Measurements from ENCODE around the gene PDXK. TPM values are rescaled to one million over a fixed set of nuclear protein-coding genes. Genes with fewer than 3 reads are reported as not detected.

The PDXK gene
- polyA plus RNA-seq, 3 donors, result 67.8 to 104 (median 70.2) TPM

DNA sequence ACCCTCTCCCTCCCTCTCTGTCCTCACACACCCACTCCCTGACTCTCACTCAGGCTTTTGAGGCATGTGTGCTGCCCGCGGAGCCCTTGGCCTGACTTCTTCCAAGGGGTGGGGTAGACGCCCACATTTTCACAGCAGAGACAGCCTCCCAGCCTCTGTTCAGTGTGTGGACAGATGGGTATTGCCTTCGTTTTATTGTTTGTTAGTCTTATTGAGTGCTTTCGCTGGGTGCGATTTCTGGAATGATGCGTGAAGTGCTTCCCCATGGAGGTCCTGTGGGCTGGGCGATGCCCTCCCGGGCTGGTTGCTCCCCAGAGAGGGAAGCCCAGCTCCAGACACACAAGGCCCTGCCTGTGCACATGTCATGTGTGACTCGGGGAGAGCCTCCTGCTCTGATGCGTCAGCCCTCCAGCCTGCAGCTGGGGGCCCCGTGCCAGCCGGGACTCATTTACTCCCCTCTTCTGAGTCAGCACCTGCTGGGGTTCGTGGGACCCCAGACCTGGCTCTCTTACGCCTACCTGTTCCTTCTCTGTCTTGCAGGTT is 14.7 kb downstream of the PDXK start:
- no peak for DNase-seq (ENCODE audit: extremely low read depth in 1 of 11, low read depth in 9 of 11, low spot score in 4 of 11)

DNA sequence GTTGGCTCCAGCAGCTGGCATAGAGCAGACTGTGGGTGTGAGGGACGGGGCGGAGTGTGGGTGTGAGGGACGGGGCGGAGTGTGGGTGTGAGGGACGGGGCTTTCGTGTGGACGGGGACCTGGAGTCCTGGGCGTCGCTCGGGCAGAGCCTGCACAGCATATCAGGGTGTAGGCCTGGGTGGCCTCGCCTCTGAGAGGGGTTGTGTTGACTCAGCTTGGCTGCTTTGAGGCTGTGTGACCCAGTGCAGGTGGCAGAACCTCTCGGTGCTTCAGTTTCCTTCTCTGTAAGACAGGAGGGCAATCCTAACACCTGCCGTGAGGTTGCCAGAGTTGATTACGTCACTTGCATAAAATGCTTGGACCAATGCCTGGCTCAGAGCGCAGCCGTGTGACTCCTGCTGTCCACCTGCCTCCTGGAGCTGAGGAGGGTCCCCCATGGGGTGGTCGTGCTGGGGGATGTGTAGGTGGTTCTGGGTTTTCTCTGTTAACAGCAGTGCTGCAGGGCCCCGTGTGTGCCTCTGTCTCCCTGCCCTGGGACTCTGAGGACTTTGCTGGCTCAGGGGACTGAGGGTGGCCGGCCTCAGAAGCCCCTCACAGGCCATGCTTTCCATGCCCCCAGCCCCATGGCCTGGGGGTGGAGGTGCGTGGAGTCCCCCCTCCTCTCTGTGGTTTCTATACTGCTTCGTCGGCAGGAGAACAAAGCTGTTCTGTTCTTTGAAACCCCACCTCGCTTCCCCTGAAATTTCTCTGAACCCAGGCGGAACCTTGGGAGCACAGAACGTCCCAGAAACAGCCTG is 15.4 kb downstream of the PDXK start:
- DNase-seq (ENCODE audit: extremely low read depth in 1 of 11, low read depth in 9 of 11, low spot score in 4 of 11), result no peak

DNA sequence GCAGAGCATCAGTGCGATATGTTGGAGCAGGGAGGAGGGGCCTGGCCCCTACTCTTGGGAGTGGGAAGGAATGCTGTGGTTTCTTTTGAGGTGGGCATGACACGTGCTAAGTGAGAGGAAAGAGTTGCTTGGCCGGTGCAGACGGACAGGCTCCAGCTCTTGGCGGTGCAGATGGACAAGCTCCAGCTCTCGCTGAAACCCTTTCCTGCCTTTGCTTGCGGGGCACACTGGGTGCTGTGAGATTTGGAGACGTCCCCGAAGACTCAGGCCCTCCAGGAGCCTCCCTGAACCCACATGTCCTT is 15.9 kb downstream of the PDXK start:
- DNase-seq (ENCODE audit: extremely low read depth in 1 of 11, low read depth in 9 of 11, low spot score in 4 of 11), result no peak

DNA sequence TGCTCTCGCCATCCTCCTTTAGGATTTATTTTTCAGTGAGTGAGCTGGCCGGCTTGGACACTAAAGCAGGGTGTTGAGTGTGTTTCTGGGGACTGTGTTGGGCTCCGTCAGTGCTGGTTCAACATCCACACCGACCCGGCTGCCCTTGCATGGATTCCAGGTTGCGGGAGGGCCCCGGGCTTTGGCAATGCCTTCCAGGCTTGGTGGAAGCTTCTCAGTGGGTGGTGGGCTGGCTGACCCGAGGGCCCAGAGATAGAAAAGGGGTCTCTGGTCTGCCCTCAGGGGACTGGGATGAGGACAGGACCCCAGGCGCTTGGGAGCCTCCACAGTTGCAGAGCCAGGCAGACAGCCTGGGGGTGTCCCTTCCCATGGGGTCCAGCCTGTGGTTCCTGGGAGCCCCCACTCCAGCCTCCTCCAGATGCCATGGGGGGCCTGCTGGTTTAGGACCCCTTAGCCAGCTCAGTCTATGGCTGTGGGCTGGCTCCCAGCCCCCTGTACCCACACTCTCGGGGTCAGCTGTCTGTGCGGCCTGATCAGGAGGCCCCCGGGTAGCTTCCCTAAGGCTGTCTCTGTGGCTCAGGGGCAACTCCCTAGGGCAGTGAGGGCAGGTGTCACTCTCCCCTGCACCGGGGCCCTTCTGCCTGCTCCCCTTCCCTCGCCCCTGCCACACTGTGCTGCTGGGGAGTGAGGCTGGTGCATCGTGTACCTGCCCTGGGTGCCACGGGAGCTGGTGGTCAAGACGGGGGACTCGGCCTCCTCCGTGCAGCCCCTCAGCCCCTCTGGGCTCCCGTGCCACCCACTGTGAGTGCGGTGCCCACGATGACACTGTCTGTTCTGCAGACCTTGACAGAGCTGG is 16.5 kb downstream of the PDXK start:
- no peak for DNase-seq (ENCODE audit: extremely low read depth in 1 of 11, low read depth in 9 of 11, low spot score in 4 of 11)

DNA sequence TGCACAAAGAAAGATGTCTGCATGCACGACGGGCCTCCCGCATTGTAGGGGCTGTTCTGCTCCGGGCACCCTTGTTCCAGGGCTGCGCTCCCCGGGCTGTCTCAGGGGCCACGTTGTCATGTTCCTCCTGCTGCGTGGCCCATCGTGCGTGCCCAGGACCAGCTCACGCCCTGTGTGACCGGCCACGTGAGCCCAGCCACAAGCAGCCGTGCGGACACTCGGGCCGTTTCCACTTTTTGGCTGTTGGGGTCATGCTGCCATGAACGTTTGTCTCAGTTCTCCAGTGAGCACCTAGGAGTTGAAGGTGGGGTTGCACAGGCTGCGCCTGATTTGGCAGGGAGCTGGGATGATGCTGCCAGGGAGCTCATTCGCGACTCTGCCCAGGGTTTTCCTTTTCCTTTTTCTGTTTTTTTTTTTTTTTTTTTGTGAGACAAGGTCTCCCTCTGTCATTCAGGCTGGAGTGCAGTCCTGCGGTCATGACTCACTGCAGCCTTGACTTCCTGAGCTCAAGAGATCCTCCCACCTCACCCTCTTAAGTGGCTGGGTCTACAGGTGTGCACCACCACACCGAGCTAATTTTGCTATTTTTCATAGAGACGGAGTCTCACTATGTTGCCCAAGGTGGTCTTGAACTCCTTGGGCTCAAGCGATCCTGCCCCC is 17.4 kb downstream of the PDXK start:
- DNase-seq (ENCODE audit: extremely low read depth in 1 of 11, low read depth in 9 of 11, low spot score in 4 of 11), result no peak

DNA sequence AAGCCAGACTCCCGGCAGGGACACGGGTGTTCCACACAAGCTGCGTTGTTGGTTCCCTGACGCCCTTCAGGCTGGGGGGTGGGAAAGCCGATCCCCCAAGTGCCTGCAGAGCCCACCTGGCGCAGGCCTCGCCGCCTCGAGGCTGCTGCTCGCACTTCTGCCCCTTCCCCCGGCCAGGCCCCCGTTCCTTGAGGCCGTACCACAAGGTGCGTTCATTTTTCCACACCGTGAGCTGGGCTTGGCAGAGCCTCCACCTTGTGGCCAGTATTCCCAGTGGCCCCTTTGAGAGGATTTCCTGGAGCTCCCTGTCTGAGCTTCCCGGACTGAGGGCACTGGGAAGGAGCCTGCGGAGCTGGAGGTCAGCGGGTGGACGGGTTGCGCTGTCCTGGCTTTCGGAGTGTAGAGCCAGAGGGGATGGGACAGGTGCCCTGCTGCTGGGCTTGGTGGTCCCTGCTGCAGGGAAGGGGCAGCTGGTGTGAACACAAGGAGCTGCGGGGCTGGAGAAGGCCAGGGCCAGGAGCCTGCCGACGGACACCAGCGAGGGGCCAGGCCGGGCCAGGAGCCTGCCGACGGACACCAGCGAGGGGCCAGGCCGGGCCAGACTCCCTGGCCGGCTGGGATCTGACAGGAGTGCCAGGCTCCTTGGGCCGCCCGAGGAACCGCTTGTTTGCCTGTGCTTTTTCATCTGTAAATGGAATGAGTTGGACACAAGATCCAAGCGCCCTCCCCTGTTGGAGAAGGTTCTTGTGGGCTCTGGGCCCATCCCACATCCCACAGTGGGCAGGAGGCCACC is 18.4 kb downstream of the PDXK start:
- DNase-seq (ENCODE audit: extremely low read depth in 1 of 11, low read depth in 9 of 11, low spot score in 4 of 11), result no peak

DNA sequence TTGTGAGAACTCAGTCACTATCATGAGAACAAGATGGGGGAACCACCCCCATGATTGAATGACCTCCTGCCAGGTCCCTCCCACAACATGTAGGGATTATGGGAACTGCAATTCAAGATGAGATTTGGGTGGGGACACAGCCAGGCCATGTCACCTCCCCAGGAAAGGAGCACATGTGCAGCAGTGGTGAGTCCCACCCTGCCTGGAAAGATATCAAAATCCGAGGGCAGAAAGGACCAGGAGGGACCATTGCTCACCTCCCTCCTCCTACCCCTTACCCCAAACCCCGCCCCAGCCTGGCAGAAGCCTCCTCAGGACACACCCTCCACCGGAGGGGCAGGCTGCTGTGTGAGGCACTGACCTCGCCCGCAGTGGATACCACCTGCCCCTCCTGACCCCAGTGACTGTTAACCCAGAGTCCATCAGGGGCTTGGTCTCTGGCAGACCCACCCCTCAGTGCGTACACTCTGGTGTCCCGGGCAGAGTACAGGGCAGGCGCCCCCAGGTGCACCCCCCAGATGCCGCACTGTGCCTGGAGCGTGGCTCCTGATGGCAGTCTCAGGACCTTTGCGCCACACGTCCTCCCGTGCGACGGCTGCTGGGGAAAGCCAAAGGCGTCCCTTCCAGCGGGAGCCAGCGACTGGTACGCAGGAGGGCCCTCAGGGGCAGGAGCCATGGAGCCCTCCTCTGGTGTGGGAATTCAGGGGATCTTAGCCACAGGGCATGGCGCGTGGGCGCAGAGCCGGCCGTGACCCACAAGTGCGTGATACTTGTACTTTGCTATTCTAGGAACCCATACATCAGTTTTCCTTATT is 20.9 kb downstream of the PDXK start:
- no peak for DNase-seq (ENCODE audit: extremely low read depth in 1 of 11, low read depth in 9 of 11, low spot score in 4 of 11)

DNA sequence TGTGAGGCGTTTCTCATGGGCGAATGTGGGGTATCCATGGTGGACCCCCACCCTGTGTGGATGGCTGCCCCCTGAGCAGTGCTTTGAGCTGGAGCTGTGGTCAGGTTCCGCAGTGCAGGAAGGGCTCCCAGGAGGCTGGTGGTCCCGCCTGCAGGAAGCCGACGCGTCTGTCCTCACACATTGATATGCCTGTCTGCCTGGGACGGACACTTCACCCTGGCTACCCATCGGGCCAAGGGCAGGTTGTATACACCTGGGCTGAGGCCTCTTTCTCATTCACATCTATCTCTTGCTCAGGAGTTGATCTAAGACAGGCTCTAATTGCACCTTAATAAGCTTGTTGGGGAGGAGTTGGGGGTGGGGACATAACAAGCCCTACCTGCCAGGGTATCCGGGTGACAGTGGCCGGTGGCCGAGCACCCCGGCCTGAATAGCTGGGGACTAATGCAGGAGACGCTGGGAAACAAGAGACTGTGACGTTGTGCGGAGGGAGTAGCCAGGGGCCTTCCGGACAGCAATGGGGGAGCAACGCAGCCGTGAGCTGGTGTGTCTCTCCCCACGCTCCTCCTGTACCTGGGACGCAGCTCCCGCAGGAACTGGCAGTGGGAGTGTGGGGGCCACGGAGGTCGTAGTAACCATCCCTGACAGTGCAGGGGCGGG is 21.7 kb downstream of the PDXK start:
- peak in 5 of 11 donors; percentile 62 to 88 (median 79) for DNase-seq (ENCODE audit: extremely low read depth in 1 of 11, low read depth in 9 of 11, low spot score in 4 of 11)

DNA sequence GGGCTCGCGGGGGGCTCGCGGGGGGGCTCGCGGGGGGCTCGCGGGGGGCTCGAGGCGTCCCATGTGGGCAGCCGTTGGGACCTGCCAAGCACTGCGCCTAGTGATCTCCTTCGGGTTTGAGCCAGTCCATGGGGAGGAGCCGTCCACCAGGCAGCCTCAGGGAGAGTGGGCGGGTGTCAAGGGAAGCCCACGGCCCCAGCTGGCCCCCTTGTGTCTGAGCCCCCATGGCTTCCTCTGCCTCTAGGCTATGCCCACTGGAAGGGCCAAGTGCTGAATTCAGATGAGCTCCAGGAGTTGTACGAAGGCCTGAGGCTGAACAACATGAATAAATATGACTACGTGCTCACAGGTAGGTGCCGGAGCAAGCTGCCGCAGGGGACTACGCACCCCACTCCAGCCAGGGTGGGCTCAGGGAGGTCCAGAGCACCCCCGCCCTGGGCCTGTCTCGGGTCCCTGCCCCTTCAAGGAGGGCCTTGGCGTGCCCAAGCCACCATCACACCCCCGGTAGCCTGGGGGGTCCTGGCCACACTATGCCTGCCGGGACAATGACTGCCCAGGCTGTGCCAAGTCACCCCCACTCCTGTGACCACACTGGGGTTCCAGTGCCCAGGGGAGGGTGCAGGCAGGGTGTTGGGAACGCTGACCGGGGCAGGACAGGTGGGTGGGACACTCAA is 22.6 kb downstream of the PDXK start:
- no peak for DNase-seq (ENCODE audit: extremely low read depth in 1 of 11, low read depth in 9 of 11, low spot score in 4 of 11)

DNA sequence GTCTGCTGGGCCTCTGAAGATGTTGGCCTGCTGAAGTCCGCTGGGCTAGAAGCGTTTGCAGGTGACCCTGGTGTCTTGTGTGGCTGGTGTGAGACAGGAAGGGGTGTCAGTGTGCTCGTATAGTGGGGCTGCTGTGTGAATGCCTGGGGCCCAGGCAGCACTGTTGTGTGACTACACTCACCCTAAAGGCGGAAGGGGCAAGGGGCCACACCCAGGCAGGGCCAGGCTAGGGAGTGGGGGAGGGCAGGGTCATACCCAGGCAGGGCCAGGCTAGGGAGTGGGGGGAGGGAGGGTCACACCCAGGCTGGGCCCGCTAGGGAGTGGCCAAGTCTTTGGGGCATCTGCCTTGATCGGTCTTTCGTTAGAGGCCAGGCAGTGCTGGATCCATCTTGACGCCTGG is 25.0 kb downstream of the PDXK start:
- DNase-seq (ENCODE audit: extremely low read depth in 1 of 11, low read depth in 9 of 11, low spot score in 4 of 11), result no peak

DNA sequence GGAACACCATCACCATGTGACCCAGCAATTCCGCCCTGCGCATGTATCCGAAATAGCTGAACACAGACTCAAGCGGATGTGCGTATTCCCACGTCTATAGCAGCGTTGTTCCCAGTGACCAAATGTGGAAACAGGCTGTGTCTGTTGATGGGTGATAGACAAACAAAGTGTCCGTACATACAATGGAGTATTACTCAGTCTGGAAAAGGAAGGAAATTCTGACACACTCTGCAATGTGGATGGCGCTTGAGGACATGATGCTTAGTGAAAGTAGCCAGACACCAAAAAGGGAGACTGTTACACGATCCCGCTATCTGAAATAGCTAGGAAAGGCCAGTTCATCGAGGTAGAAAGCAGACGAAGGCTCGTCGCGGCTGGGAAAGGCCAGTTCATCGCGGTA is 25.8 kb downstream of the PDXK start:
- DNase-seq (ENCODE audit: extremely low read depth in 1 of 11, low read depth in 9 of 11, low spot score in 4 of 11), result no peak

DNA sequence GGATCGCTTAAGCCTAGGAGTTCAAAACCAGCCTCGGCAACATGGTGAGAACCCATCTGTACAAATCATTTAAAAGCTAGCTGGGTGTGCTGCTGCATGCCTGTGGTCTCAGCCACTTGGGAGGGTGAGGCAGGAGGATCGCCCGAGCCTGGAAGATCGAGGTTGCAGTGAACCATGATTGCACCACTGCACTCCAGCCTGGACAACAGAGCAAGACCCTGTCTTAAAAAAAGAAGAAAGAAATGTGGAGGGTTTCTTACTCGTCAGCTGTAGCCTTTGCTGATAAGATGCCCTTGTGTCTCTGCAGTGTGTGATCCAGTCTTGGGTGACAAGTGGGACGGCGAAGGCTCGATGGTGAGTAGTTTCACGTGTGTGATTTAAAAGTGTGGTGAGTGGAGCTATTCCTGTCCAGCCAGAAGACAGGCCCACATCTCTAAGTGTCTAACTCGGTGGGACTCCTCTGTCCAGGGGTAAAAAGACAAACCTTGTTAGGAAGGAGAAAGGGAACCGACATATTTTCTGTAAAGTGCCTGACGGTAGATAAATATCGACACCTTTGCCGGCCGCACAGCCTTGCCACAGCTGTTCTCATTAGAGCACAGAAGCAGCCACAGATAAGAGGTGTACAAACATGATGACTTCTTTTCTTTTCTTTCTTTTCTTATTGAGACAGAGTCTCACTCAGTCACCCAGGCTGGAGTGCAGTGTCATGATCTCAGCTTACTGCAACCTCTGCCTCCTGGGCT is 27.0 kb downstream of the PDXK start:
- no peak for DNase-seq (ENCODE audit: extremely low read depth in 1 of 11, low read depth in 9 of 11, low spot score in 4 of 11)

DNA sequence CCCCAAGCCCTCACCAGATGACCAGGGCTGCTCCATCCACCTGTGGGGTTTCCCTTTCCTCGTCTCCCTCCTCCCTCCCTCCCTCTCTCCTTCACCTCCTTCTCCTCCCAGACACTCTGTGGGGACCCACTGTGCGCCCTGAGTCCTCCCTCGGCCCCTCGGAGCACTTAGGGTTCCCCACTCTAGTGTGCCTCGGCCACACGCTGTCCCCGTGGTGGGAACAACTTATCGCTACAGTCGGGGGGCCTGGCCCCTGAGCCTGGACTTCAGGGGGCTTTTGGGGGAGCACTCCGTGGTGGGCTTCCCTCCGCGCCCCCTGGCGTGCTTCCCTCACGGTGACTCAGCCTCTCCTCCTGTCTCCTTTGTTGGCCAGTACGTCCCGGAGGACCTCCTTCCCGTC is 29.7 kb downstream of the PDXK start:
- no peak for DNase-seq (ENCODE audit: extremely low read depth in 1 of 11, low read depth in 9 of 11, low spot score in 4 of 11)

DNA sequence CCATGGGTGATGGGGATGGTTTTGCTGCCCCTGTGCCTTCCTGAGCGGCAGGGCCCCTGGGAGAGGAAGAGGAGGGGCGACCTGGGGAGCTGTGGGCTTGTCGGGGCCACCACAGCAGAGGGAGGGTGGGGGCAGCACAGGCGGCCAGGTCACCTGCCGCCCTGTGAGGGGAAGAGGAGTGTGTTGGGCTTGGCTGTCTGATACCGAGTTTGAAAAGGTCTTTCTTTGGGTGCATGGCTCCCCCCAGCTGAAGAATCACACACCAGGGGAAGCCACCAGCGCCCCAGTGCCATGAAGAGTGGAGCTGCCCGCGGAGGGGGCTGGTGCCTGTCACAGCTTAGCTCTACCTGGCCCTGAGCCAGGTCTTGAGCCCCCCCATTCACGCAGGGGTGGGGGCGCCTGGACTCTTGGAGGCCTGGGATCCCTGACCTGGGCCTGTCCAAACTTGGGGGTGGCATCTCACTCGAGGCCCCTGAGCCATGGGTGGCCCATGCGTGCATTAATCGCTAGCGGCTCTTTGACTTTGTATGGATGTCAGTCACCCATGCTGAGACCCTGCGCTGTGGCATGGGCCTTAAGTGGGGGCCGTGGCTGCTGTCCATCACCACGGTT is 30.8 kb downstream of the PDXK start:
- DNase-seq (ENCODE audit: extremely low read depth in 1 of 11, low read depth in 9 of 11, low spot score in 4 of 11), result no peak

DNA sequence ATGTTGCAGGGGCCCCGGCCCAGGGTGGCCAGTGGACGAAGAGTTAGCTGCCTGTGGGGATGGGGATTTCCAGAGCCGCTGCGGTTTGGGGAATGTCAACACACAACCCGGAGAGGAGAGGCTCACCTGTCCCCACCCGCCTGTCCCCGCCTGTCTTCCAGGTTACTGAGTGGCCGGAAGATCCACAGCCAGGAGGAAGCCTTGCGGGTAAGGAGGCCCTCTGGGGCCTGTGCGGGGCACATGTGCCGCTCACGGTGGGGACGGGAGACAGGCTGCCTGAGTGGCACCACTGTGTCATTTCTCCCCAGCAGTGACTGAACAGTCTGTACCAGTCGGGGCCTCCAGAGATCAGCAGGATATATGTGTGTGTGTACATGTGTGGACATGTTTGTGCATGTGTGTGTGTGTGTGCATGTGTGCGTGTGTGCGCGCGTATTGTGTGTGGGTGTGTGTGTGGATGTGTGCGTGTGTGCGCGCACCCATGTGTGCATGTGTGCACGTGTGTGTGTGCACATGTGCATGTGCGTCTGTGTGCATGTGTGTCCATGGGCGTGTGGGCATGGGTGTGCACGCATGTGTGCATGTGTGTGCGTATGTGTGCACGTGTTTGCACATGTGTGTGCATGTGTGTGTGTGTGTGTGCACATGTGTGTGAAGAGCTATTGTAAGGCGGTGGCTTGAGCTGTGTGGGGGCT is 31.6 kb downstream of the PDXK start:
- DNase-seq (ENCODE audit: extremely low read depth in 1 of 11, low read depth in 9 of 11, low spot score in 4 of 11), result no peak
